Adipocyte (in vitro differentiated cells): ENCODE data around the gene CACNG5.
"Not testable (repeated sequence)": the region's sequence is repeated elsewhere in the genome, so short reads cannot be mapped to it uniquely, and the experiment has no call there.

Experiments used
- DNase-seq: peaks from one replicate; pipeline ENCODE4 v3.0.0-alpha.2; 2015; ENCODE audit warnings: low read depth
- H3K27me3 ChIP-seq: replicated peaks from 2 replicates; pipeline ENCODE4 v1.7.0; 2013; ENCODE audit warnings: mild to moderate bottlenecking, low read length, moderate library complexity; ENCODE audit not compliant: control insufficient read depth, insufficient read depth
- H3K36me3 ChIP-seq: 2 replicates; pipeline ENCODE4 v1.7.0; 2013; ENCODE audit warnings: low read length, mild to moderate bottlenecking, moderate library complexity; ENCODE audit not compliant: control insufficient read depth, insufficient read depth, severe bottlenecking
- H3K4me1 ChIP-seq: 2 replicates; pipeline ENCODE4 v1.7.0; 2013; ENCODE audit warnings: mild to moderate bottlenecking, low read length, moderate library complexity; ENCODE audit not compliant: control insufficient read depth, insufficient read depth
- H3K4me3 ChIP-seq: 2 replicates; pipeline ENCODE4 v1.7.0; 2013; ENCODE audit warnings: mild to moderate bottlenecking, low read length, moderate library complexity
- H3K9ac ChIP-seq: 2 replicates; pipeline ENCODE4 v1.7.0; 2013; ENCODE audit warnings: mild to moderate bottlenecking, low read length, moderate library complexity
- H3K9me3 ChIP-seq: 2 replicates; pipeline ENCODE4 v1.7.0; 2013; ENCODE audit warnings: mild to moderate bottlenecking, low read length, moderate library complexity; ENCODE audit not compliant: control insufficient read depth

Gene CACNG5

DNA sequence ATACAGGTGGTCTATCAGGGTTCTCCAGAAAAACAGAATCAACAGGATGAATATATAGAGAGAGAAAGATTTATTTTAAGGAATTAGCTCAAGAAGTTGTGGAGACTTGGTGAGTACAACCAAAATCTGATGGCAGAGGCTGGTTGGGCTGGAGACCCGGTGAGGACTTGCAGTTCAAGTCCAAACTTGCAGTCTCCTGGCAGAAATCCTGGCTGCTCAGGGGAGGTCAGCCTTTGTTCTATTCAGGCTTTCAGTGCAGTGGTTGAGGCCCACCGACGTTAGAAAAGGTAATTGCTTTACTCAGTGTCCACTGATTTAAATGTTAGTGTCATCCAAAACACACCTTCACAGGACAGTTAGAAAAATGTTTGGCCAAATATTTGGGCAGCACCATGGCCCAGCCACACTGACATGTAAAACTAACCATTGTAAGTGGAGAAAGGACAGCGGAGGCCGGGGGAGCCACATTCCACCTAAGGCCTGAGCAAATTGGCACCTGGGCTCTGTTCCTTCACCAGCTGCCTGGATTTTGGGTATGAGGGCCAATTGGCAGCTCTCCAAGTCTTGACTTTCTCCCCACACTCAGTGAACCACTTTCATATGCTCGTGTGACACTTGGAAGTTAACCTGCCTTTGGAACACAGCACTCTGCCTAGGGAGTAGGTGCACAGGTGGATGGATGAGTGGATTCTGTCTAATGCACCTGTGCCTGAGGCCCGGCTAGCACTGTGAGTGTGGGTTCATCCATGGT lies 54.7 kb downstream of the CACNG5 start:
- Histone ChIP-seq H3K4me3 (no peak overlapping the region), H3K27me3 (peaks cover 14% of the 10 kb centered on the region), H3K9ac (no peak overlapping the region), H3K4me1 (peaks cover 6% of the 10 kb centered on the region), H3K9me3 (no peaks in the 10 kb centered on the region), H3K36me3 (no peaks in the 10 kb centered on the region)
- DNase-seq: no peak

DNA sequence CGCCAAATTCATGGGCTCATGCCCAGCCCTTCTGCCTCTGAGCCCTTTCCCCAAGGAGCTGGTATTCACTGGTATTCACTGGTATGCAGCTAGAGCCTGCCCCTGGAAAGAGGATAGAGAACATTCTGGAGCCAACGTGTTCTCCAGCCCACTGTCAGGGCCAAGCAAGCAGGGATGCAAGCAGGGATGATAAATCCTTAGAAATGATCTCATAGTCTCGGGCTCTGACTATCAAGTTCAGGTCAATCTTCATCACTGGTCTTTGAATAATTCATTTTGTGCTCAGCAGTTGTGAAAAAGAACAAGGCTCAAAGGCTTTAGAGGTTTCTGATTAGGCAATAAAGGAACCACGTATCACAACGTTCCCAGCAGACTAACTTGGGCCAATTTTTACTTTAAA lies 57.3 kb downstream of the CACNG5 start:
- H3K36me3 ChIP-seq: no peaks in the 10 kb centered on the region
- no peaks in the 10 kb centered on the region for H3K9me3 ChIP-seq
- H3K9ac ChIP-seq: no peak overlapping the region
- H3K4me3 ChIP-seq: no peak overlapping the region
- DNase-seq: no peak
- H3K27me3 ChIP-seq: peaks cover 29% of the 10 kb centered on the region
- peaks cover 6% of the 10 kb centered on the region for H3K4me1 ChIP-seq

DNA sequence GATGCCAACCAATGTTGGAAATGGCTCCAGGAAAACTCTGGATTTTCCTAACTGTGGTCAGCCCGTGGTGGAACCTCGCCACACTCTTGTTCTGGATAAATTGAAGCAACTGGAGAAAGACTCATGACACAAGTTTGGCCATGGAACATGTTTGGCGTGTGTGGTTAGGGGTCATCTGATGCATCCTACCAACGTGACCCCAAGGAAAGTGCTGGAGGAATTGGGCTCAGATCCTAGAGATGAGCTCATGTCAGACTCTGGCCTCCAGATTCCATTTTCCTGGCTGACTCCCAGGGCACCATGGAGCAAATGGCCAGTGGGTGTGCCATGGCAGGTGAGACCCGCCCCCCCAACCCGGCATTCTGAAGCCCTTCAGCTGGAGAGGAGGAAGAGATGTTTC lies 58.5 kb downstream of the CACNG5 start:
- Histone ChIP-seq H3K4me3 (no peak overlapping the region), H3K9ac (no peak overlapping the region), H3K36me3 (no peaks in the 10 kb centered on the region), H3K4me1 (peaks cover 6% of the 10 kb centered on the region), H3K9me3 (no peaks in the 10 kb centered on the region), H3K27me3 (peaks cover 36% of the 10 kb centered on the region)
- no peak for DNase-seq

DNA sequence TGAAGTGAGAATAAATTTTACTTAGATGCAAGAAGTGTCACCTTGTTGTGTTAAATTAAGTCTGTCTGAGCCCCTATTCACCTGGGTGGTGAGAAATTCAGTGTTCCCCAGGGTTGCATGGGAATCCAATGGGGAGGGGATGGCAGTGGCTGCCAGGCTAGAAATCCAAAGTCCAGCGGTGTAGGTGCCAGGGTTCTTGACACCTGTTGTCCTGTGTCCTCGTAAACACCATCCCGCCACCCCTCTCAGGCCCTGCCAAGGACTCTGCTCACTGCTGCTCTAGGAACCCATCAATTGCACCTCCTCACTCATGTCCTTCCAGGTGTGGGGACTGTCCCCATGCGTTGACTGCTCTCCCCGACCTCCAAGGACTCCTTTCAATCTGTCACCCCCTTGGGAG lies 58.9 kb downstream of the CACNG5 start:
- peaks cover 6% of the 10 kb centered on the region for H3K4me1 ChIP-seq
- DNase-seq: no peak
- no peaks in the 10 kb centered on the region for H3K9me3 ChIP-seq
- no peaks in the 10 kb centered on the region for H3K36me3 ChIP-seq
- H3K9ac ChIP-seq: no peak overlapping the region
- H3K27me3 ChIP-seq: peaks cover 39% of the 10 kb centered on the region
- H3K4me3 ChIP-seq: no peak overlapping the region

DNA sequence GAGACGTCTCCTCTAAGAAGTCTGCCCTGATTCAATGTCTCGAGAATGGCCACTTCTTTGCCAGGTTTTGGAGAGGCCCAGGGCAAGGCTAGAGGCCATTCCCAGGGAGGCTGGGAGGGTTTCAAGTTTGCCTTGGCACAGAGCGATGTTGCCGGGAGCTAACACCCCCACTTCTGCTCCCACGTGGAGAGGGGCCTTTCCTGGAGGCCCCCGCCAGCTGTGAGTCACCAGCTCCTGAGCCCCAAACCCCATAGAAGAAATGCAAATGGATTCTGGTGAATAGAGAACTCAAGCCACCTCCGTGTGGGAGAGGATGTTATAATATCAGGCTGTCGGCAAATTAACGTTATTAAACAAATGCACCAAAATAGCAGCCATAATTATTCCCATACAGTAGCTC lies 62.2 kb downstream of the CACNG5 start:
- Histone ChIP-seq H3K36me3 (no peaks in the 10 kb centered on the region), H3K9ac (no peak overlapping the region), H3K4me1 (peaks cover 4% of the 10 kb centered on the region), H3K27me3 (peaks cover 46% of the 10 kb centered on the region), H3K9me3 (no peaks in the 10 kb centered on the region), H3K4me3 (no peak overlapping the region)
- DNase-seq: no peak

DNA sequence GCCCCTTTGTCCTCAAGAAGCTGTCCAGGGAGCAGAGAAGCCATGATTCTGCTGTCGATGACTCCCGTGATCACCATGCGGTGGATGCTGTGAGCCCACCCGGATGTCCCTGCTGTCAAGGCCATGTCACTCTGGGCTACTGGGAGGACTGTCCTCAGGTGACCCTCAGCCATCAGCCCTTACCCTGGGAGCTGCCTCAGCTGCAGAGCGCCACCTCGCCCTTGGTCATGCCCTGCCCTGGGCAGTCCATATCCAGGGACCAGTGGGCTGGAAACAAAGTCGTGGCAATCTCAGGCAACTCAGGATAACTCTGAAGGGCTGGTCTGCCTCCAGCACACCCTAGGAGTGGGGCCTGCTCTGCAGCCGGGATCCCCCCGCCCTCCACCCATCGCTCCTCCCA lies 63.6 kb downstream of the CACNG5 start:
- no peak for DNase-seq
- H3K4me3 ChIP-seq: no peak overlapping the region
- no peaks in the 10 kb centered on the region for H3K4me1 ChIP-seq
- H3K9me3 ChIP-seq: no peaks in the 10 kb centered on the region
- H3K9ac ChIP-seq: no peak overlapping the region
- no peaks in the 10 kb centered on the region for H3K36me3 ChIP-seq
- H3K27me3 ChIP-seq: peaks cover 60% of the 10 kb centered on the region

DNA sequence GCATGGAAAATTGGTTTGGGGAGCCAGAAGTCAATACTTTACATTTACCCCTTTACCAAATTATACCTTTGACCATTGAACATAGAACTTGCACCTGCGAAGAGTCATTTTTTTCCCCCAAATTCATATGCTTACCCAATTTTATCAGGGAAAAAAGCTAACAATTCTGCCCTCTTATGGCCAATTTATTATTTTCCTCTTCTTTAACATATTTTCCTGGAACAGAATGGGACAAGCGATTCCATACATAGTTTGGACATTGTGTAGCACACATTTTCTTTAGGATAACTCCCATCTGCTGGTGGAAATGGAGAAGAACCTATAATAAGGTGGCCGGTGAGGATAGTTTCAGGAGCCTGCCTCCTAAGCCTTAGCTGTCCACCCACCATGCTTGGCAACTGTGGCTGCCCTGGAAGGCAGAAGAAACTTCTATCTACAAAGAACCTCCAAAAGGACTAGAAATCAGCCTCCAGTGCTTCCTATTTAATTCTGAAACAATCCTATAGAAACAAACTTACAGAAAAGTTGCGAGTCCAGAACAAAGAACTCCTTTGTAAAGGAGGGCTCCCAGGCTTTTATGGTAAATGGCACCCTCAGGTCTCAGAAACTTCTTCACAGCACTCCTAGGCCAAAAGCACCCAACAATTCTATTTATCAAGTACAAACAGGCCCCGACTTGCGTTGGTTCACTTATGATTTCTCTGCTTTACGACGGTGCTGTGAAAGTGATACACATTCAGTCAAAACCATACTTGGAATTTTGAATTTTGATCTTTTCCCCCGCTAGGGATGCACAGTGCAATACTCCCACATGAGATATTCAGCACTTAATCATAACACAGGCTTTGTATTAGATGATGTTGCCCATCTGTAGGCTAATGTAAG lies 65.5 kb downstream of the CACNG5 start:
- no peak overlapping the region for H3K4me3 ChIP-seq
- peaks cover 51% of the 10 kb centered on the region for H3K27me3 ChIP-seq
- peaks cover 11% of the 10 kb centered on the region for H3K4me1 ChIP-seq
- H3K36me3 ChIP-seq: no peaks in the 10 kb centered on the region
- DNase-seq: peak; percentile 47
- no peaks in the 10 kb centered on the region for H3K9me3 ChIP-seq
- H3K9ac ChIP-seq: no peak overlapping the region

DNA sequence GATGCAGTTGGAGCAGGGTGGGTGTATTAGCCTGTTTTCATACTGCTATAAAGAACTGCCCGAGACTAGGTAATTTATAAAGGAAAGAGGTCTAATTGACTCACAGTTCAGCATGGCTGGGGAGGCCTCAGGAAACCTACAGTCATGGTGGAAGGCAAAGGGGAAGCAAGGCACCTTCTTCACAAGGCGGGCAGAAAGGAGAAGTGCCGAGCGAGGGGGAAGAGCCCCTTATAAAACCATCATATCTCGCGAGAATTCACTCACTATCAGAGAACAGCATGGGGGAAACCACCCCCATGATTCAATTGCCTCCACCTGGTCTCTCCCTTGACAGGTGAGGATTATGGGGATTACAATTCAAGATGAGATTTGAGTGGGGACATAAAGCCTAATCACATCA lies 68.4 kb downstream of the CACNG5 start:
- not testable (repeated sequence) for H3K4me3 ChIP-seq, DNase-seq, H3K36me3 ChIP-seq, H3K9me3 ChIP-seq, H3K9ac ChIP-seq
- H3K27me3 ChIP-seq: peaks cover 31% of the 10 kb centered on the region
- peaks cover 14% of the 10 kb centered on the region for H3K4me1 ChIP-seq

DNA sequence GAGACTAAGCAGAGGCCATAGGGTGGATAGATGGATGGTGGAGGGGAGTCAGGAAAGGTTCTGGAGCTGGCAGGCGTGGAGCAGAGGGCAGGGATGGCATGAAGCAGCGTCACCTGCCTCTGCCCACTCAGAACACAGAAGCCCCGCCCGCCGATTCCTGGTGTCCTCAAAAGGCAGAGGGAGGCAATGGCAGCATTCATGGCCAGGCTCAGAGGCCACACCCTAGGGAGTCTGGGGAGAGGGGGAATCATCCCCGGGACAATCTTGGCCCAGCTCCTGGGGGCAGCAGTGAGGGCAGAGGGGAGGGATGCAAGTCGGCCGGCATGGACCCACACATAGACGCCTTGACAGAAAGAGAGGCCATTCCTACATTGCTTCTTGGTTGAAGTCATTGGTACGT lies 68.9 kb downstream of the CACNG5 start:
- no peaks in the 10 kb centered on the region for H3K9me3 ChIP-seq
- no peak for DNase-seq
- peaks cover 14% of the 10 kb centered on the region for H3K4me1 ChIP-seq
- H3K36me3 ChIP-seq: no peaks in the 10 kb centered on the region
- no peak overlapping the region for H3K4me3 ChIP-seq
- H3K27me3 ChIP-seq: peaks cover 32% of the 10 kb centered on the region
- no peak overlapping the region for H3K9ac ChIP-seq

DNA sequence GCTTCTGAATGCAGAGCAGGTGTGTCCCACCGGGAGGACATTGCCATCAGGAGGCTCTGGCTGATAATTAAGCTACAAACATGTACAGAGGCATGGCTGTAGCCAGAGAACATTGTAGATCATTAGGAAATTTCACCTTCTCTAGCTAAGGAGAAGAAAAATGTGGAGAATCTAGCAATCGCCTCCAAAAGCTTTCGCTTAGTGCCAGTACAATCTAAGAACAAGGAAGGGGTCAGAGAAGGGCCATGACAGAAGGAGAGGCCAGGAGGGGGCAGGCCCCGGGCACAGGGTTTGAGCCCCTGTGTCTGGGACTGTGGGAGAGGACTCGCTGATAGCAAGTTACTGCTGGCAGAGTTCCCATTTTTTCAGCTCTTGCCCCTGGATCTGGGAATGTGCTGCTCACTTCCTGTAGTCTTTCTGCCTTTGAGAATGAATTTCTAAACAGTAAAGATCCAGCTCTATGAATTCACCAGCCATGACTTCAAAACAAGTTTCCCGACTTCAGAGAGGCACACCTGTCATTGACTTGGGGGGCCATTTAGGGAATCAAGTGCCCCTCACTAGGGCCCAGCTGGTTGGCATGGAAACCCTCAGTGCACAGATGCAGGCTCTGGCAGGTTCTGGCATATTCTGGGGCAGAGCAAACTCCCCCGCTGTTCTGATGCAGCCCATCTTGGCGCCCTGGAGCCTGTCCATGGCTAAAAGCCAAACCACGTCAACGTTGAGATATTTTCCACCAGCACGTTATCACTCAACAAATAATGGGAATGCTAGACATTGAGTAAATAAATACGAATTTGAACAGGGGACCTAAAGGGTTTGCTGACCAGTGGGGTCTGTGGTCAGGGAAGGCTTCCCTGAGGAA lies 70.1 kb downstream of the CACNG5 start:
- Histone ChIP-seq H3K9me3 (no peaks in the 10 kb centered on the region), H3K4me1 (peaks cover 14% of the 10 kb centered on the region), H3K9ac (no peak overlapping the region), H3K4me3 (no peak overlapping the region), H3K36me3 (no peaks in the 10 kb centered on the region), H3K27me3 (peaks cover 36% of the 10 kb centered on the region)
- peak; percentile 52 for DNase-seq
